HG03060 (cell line): ENCODE data around the gene OR13A1.
"Not testable (repeated sequence)": the region's sequence is repeated elsewhere in the genome, so short reads cannot be mapped to it uniquely, and the experiment has no call there.

Source experiments
- ATAC-seq: cut with Tn5 transposase; IDR thresholded peaks from one replicate; pipeline ENCODE4 v1.9.1; 2021; ENCODE audit warnings: low read depth, moderate number of reproducible peaks; ENCODE audit not compliant: unreplicated experiment

Gene OR13A1

GRCh38 chr10:45286980-45287379 is 28.4 kb downstream of the OR13A1 start:
- no peak for ATAC-seq

DNA sequence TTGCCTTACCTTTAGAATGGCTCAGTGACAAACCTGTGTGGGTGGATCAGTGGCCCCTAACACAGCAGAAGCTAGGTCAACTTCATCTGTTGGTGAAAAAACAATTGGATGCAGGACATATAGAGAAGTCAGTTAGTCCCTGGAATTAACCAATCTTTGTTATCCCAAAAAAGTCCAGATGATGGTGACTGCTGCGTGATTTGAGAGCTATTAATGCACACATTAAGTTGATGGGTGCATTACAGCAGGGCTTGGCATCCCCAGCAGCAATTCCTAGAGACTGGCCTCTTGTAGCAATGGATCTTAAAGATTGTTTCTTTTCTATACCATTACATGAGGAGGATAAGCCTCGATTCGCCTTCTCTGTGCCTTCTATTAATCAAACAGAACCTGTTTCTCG is 33.3 kb downstream of the OR13A1 start:
- ATAC-seq = no peak

GRCh38 chr10:45280113-45280760 is 35.2 kb downstream of the OR13A1 start:
- no peak for ATAC-seq

DNA sequence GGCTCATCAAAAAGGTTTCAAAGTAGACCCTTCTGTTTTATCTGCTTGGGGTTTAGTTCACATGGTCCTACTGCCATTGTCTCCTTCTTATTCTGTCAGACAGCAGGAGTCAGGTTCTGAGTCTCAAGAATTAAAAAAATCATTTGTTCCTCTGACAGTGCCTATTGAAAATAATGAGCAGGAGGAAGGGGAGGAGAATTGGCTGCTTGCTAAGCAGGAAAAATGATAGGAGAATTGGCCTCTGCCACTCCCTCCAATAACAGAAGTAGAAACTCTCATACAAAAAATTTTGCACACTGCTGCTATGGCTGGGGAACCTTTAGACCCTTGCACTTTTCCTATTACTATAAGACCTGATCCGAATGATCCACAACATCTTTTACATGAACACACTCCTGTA is 35.7 kb downstream of the OR13A1 start:
- no peak for ATAC-seq

DNA sequence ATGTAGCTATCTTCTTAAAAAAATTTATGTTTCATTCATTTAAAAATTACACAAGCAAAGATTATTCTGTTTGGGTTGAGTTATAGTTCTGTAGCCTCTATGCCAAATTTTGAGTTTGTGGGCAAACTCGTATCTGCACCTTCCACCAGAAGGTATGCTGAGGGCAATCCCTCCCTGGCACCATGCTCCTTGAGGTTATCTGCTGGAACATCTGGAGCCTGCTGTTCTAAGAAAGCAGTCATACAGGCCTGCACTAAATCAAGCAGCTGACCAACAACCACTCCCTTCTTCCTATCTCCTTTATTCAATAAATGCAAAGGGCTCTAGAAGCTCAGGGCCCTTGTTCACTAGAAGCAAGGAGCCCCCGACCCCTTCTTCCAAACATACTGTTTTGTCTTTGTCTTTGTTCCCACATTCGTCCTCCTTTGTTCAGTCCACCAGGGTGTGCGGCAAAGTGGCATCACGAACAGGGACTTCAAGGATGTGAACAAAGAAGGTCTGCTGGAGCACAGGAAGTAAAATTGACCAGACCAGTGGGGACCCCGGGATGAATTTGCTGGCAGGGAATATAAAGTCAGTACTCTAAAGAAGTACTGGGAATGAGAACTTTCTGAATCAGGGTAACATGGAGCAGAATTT is 36.4 kb downstream of the OR13A1 start:
- no peak for ATAC-seq

DNA sequence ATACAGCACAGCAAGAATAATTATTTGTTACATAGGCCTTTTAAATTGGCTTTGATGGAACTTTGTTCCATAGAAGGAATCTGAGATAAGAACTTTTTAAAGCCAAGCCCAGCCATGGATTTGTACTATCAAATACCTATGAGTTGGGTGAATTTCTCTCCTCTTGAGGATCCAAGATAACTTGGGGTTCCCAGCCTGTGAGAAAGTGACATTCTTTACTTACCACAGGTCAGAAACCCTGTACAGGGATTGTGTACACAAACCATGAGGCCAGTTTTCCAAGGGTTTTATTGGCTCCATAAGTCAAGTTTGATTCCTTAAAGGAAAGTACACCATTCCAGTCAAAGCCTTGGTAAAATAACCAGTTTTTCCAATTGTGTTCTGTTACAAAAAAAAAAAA is 39.3 kb downstream of the OR13A1 start:
- not testable (repeated sequence) for ATAC-seq

DNA sequence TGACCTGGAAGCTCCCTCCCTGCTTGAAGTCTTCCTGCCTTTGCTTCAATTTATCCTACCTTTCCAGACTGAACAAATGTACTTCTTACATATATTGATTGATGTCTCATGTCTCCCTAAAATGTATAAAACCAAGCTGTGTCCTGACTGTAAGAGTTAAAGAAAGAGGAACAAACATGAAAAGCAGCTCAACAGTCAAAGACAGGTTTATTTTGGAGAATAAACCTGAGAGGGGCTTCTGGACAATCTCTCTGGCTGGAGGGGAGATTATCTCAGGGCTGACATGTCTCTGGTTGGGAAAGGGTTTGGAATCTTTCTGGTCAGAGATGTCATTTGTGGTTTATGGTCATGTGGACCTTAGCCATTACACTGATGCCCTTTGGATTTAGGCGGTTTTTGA is 41.0 kb downstream of the OR13A1 start:
- ATAC-seq = no peak

GRCh38 chr10:45267777-45268176 is 47.6 kb downstream of the OR13A1 start:
- ATAC-seq = not testable (repeated sequence)

DNA sequence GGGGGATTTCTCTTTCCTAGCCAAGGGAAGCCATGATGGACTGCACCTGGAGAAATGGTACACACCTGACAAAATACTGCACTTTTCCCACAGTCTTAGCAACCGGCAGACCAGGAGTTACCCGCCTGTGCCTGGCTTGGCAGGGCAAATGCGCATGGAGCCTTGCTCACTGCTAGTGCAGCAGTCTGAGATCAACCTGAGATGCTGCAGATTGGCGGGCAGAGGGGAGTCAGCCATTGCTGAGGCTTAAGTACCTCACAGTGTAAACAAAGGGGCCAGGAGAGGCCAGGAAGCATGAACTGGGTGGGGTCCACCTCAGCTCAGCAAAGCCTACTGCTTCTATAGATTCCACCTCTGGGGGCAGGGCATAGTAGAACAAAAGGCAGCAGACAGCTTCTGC is 49.4 kb downstream of the OR13A1 start:
- ATAC-seq = no peak

DNA sequence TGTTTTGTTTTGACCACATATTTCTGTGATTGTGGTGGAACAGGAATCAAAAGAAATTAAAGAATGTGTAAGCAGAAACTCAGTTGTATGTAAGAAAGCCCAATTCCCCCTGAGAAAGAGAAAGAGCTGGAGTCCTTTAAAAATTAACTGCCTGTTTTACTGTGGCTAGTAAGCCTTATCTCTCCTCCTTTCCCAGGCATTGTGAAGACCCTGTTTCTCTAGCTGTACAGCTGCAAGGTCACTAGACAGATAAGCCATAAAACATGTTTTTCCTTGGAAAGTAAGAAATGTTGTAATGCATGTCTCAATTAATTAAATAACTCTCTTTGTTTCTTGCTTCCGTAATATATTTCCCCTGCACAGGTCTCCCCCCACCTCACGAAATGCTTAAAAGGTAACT is 53.5 kb downstream of the OR13A1 start:
- ATAC-seq = no peak

DNA sequence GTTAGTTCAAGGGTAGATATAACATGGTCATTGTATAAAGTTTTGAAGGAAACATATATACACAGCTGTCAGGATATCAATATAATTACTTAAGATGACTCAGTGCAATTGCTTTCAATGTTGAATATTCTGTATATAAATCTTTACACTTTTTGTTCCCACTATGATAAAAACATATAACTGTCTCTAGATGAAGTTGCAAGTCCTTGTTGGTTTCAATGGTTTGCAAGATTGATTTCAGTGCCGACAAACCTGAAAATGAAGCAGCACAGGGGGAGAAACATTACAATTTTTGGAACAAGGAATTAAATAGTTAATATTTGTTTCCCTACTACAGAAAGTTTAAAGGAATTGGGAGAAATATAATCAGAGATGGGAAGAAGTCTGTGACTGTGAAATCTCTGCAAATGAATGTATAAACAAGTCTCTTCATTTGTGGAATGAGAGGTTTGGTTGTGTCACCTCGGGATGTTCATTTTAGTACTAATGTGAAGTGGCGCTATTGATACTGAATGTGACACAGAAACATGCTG is 54.1 kb downstream of the OR13A1 start:
- no peak for ATAC-seq

DNA sequence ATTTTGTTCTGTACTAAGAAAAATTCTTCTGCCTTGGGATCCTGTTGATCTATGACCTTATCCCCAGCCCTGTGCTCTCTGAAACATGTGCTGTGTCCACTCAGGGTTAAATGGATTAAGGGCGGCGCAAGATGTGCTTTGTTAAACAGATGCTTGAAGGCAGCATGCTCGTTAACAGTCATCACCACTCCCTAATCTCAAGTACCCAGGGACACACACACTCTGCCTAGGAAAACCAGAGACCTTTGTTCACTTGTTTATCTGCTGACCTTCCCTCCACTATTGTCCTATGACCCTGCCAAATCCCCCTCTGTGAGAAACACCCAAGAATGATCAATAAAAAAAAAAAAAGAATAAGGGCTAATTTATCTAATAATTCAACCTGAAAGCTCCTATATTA is 54.8 kb downstream of the OR13A1 start:
- not testable (repeated sequence) for ATAC-seq

- ATAC-seq = not testable (repeated sequence)
These were observed 55.5 kb downstream of the OR13A1 start for GRCh38 chr10:45259786-45260495.

- ATAC-seq = no peak
These were observed 57.8 kb downstream of the OR13A1 start for GRCh38 chr10:45257600-45257999.

GRCh38 chr10:45256246-45256645 is 59.2 kb downstream of the OR13A1 start:
- no peak for ATAC-seq

DNA sequence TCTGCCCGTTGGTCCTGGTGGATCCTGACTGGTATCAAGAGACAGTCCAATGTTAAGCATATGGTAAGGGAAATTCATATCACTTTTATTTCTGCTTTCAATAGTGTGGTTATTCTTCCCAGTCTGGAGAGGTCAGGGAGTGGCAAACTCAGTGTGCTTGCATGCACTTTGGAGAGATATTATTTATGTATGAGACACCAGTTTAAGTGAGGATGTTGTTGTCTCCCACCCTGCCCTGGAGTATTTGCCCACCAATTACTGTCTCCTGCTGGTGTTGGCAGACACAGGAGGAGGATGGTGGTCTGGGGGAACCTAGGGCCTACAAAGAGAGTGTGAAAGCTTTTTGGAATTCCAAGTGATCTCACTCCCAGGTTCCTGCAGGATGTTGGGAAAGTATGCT is 59.7 kb downstream of the OR13A1 start:
- ATAC-seq = no peak

DNA sequence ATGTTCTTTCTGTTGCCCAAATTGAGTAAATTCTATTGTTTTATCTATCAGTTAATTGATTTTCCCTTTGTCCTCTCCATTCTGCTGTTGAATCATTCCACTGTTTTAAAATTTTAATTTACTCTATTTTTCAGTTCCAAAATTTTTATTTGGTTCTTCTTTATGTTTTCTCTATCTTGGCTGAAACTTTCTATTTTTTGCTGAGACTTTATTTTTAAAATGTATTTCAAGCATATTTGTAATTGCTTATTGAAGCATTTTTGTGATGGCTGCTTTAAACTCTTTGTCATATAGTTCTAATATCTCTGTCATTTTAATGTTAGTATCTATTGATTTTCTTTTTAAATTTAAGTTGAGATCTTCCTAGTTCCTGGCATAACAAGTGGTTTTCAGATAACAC is 60.5 kb downstream of the OR13A1 start:
- no peak for ATAC-seq

- no peak for ATAC-seq
These were observed 62.1 kb downstream of the OR13A1 start for GRCh38 chr10:45253183-45253914.
